Heart right ventricle (tissue), 16 donors: ENCODE results near the gene ABCB9. TPM values are rescaled to one million over a fixed set of nuclear protein-coding genes. Genes with fewer than 3 reads are reported as not detected.
"Not testable (repeated sequence)": the region's sequence is repeated elsewhere in the genome, so short reads cannot be mapped to it uniquely, and the experiment has no call there.

Source experiments
- ATAC-seq, 8 donors: fragments of 200-7000 bp; cut with Tn5 transposase; one replicate each; pipeline ENCODE4 v1.9.1; 2020; ENCODE audit warnings: mild to moderate bottlenecking in 8 of 8, moderate library complexity in 8 of 8, moderate number of reproducible peaks in 1 of 8
- DNase-seq, 2 donors: peaks; one replicate each; pipeline ENCODE4 v3.0.0-alpha.2; 2020
- H3K27ac ChIP-seq, 10 donors: fragments of 200-600 bp; sonication (generic) in 2 of 10; one replicate each; pipeline versions ENCODE4 v1.5.0 to v1.8.0; 2020 to 2022; ENCODE audit warnings: mild to moderate bottlenecking in 3 of 10
- H3K27me3 ChIP-seq, 7 donors: fragments of 200-600 bp; one replicate each; pipeline ENCODE4 v1.8.0; 2021 to 2022; ENCODE audit warnings: mild to moderate bottlenecking in 2 of 7
- H3K36me3 ChIP-seq, 9 donors: fragments of 200-600 bp; sonication (generic) in 1 of 9; one replicate each; pipeline versions ENCODE4 v1.5.0 to v1.8.0; 2020 to 2022; ENCODE audit warnings: mild to moderate bottlenecking in 2 of 9
- H3K4me1 ChIP-seq, 9 donors: fragments of 200-600 bp; sonication (generic) in 1 of 9; one replicate each; pipeline versions ENCODE4 v1.5.0 to v1.8.0; 2020 to 2022; ENCODE audit warnings: mild to moderate bottlenecking in 4 of 9
- H3K4me3 ChIP-seq, 10 donors: fragments of 200-600 bp; sonication (generic) in 2 of 10; one replicate each; pipeline versions ENCODE4 v1.5.0 to v1.8.0; 2020 to 2022; ENCODE audit warnings: mild to moderate bottlenecking in 7 of 10, moderate library complexity in 2 of 10
- H3K9me3 ChIP-seq, 11 donors: fragments of 200-600 bp in 10 of 11; sonication (generic) in 2 of 11; one replicate each; pipeline versions ENCODE4 v1.5.0 to v1.8.0; 2013 to 2022; ENCODE audit warnings: mild to moderate bottlenecking in 2 of 11, control low read depth in 1 of 11, moderate library complexity in 1 of 11
- CTCF ChIP-seq, 9 donors: fragments of 200-600 bp; sonication (generic) in 2 of 9; IDR thresholded peaks; one replicate each; pipeline versions ENCODE4 v1.5.0 to v1.8.0; 2021 to 2022; ENCODE audit warnings: antibody characterized with exemption in 9 of 9, mild to moderate bottlenecking in 5 of 9, moderate library complexity in 1 of 9
- WGBS, 2 donors: extraction: QIAGEN DNeasy Blood & Tissue Kit; methylation state at CpG; one replicate each; pipeline ENCODE4 v1.1.7; 2013; ENCODE audit warnings: inconsistent platforms in 1 of 2; 5-methylcytosine and 5-hydroxymethylcytosine counted together
- intact Hi-C, 10 donors: fragments of 100-400 bp; cut with DNase I; formaldehyde crosslinking; loops; one replicate each; pipeline versions ENCODE4 v1.11.1 to v1.14.2; 2022
- polyA plus RNA-seq, 2 donors: library from polyadenylated mRNA; stranded (reverse); fragments of 200-250 nt; gene quantifications; one replicate each; pipeline ENCODE4 v1.2.3, GENCODE V29; 2013
- total RNA-seq, 10 donors: library from RNA; stranded (reverse); fragmentation: NEBNext Ultra II Directional in 3 of 10; extraction: Animal tissue kit (Norgen Biotek cat#: 25700) in 3 of 10; gene quantifications; one replicate each; pipeline versions ENCODE4 v1.2.1 to v1.2.4, GENCODE V29; 2021 to 2023
- donor health status: Arrhythmogenic right ventricular cardiomyopathy.
- donor health status: ischemic (EF 13 %, LVEDD 7.1; RV severe dilation, severe dysfunction).
- donor health status: healthy with polysubstance abuse.
- donor health status: DM: no; HTN: yes; CAD: no.
- donor health status: DM: no; HTN: no; CAD: no.
- donor health status: ischemic (EF 25% LVEDD 6.9; RV normal size, moderate dysfunction).
- donor health status: ischemic (EF 25% LVEDD 5.7; RV mildly dilated, moderate dysfunction).
- donor health status: healthy.
- donor health status: DM: yes; HTN: yes; CAD: no.
- donor health status: Ischemic cardiomyopathy.
- donor health status: ischemic (EF 35%, LVEDD 5.7; RV mildly dilated, moderate dysfunction).
- donor health status: nonischemic (EF 11% LVEDD 7.7; RV severe dilation, severe dysfunction).
- donor health status: DM: yes; HTN: yes; CAD: no.
- donor health status: PGD.
- donor health status: ischemic (EF 29% LVEDD 5.4; RV normal size, mild dysfunction).
- donor health status: nonischemic (EF 23%, LVEDD 6.1; RV moderate dilation, normal function).

ABCB9 gene
- total and polyA plus RNA-seq, 12 donors = 1.9 to 6.0 (median 4.5) TPM

- H3K27ac ChIP-seq = peak overlapping the region in 4 of 10 donors; percentile 65 to 86 (median 78)
- DNase-seq = no peak
- ATAC-seq = peak in 2 of 8 donors; percentile 12 to 16
- H3K9me3 ChIP-seq = no peaks in the 10 kb centered on the region
- H3K4me3 ChIP-seq = no peak overlapping the region
- H3K36me3 ChIP-seq = no peaks in the 10 kb centered on the region
- H3K4me1 ChIP-seq = peaks cover 0 to 17% (median 7%) of the 10 kb centered on the region in 9 donors
- H3K27me3 ChIP-seq = no peaks in the 10 kb centered on the region
- intact Hi-C loops = no loop called here
- 66 to 78% methylated on average over 6 of the region's 6 CpGs for WGBS, 2 donors
- TF ChIP-seq CTCF (IDR thresholded peaks at IDR 0.05) = no peak
Measured at GRCh38 chr12:122908915-122909314, 57.3 kb downstream of the ABCB9 start.

- WGBS, 2 donors = 96 to 97% methylated on average over 5 of the region's 5 CpGs
- H3K4me3 ChIP-seq, DNase-seq, H3K36me3 ChIP-seq, intact Hi-C loops, H3K27ac ChIP-seq, ATAC-seq, H3K9me3 ChIP-seq, H3K27me3 ChIP-seq: not testable (repeated sequence)
- peaks cover 0 to 30% (median 7%) of the 10 kb centered on the region in 9 donors for H3K4me1 ChIP-seq
Measured at GRCh38 chr12:122905258-122905657, 61.0 kb downstream of the ABCB9 start.

GRCh38 chr12:122903693-122904034 lies 62.6 kb downstream of the ABCB9 start:
- no peak for TF ChIP-seq CTCF (IDR thresholded peaks at IDR 0.05)
- intact Hi-C loops = no loop called here
- DNase-seq (no peak), ATAC-seq (peak in 1 of 8 donors; percentile 35)
- Histone ChIP-seq H3K4me3 (no peak overlapping the region), H3K4me1 (peaks cover 0 to 27% (median 6%) of the 10 kb centered on the region in 9 donors), H3K27me3 (no peaks in the 10 kb centered on the region), H3K36me3 (no peaks in the 10 kb centered on the region), H3K27ac (no peak overlapping the region), H3K9me3 (no peaks in the 10 kb centered on the region)
- WGBS, 2 donors = 69% methylated on average over 7 of the region's 7 CpGs

GRCh38 chr12:122902854-122903692 lies 63.2 kb downstream of the ABCB9 start:
- Histone ChIP-seq H3K36me3 (no peaks in the 10 kb centered on the region), H3K4me3 (no peak overlapping the region), H3K4me1 (peaks cover 0 to 32% (median 6%) of the 10 kb centered on the region in 9 donors), H3K27ac (no peak overlapping the region), H3K27me3 (no peaks in the 10 kb centered on the region), H3K9me3 (no peaks in the 10 kb centered on the region)
- peak in 1 of 8 donors; percentile 20 for ATAC-seq
- intact Hi-C loops = no loop called here
- DNase-seq = no peak
- no peak for TF ChIP-seq CTCF (IDR thresholded peaks at IDR 0.05)
- 34 to 42% methylated on average over 10 of the region's 10 CpGs for WGBS, 2 donors

GRCh38 chr12:122899887-122900286 lies 66.4 kb downstream of the ABCB9 start:
- peaks cover 0 to 8% (median 0%) of the 10 kb centered on the region in 11 donors for H3K9me3 ChIP-seq
- intact Hi-C loops = loop anchor here in 2 of 10 donors (5.0 kb wide), 2 partner anchors 38 to 52 kb away; no protein-coding TSS in a partner anchor
- DNase-seq = no peak
- WGBS, 2 donors = 95 to 96% methylated on average over 6 of the region's 6 CpGs
- peaks cover 0 to 41% (median 9%) of the 10 kb centered on the region in 9 donors for H3K4me1 ChIP-seq
- ATAC-seq = no peak
- no peaks in the 10 kb centered on the region for H3K36me3 ChIP-seq
- H3K27ac ChIP-seq = peak overlapping the region in 1 of 10 donors; percentile 80
- no peak overlapping the region for H3K4me3 ChIP-seq
- no peaks in the 10 kb centered on the region for H3K27me3 ChIP-seq
- no peak for TF ChIP-seq CTCF (IDR thresholded peaks at IDR 0.05)
